IMR-90 (cell line): ENCODE results near the gene ZRANB3. TPM values are rescaled to one million over a fixed set of nuclear protein-coding genes. Genes with fewer than 3 reads are reported as not detected.

Source experiments
- ATAC-seq: fragments of 200-7000 bp; cut with Tn5 transposase; 2 replicates; pipeline ENCODE4 v1.9.1; 2020; ENCODE audit warnings: low read depth, mild to moderate bottlenecking, moderate library complexity
- BruUV-seq: library from RNA; stranded (reverse); fragments of 400-500 nt; replicated peaks from 2 replicates; lab custom pipeline; 2021; lab: Mats Ljungman, UMichigan
- CTCF ChIA-PET: fragments of 300-600 bp; formaldehyde crosslinking; extraction: SDS; loops from one replicate; lab custom pipeline; 2021; ENCODE audit warnings: antibody characterized with exemption; lab: Yijun Ruan, JAX
- POLR2A ChIA-PET: fragments of 300-600 bp; sonication (Branson Sonifier 250); formaldehyde crosslinking; loops from one replicate; lab custom pipeline; 2022; ENCODE audit warnings: antibody characterized with exemption; ENCODE audit not compliant: unreplicated experiment; lab: Charles Lee
- DNase-seq: peaks from one replicate; pipeline ENCODE4 v3.0.0; 2013
- H2AFZ ChIP-seq: replicated peaks from 2 replicates; pipeline ENCODE3; 2013; ENCODE audit warnings: low read length, mild to moderate bottlenecking; ENCODE audit not compliant: poor library complexity
- H2AK5ac ChIP-seq: 2 replicates; pipeline ENCODE4 v1.6.1; 2013; ENCODE audit warnings: low read depth, low read length, inconsistent platforms
- H2AK9ac ChIP-seq: replicated peaks from 2 replicates; pipeline ENCODE3; 2013; ENCODE audit warnings: mild to moderate bottlenecking, low read depth, low read length, moderate library complexity; ENCODE audit not compliant: poor library complexity
- H2BK120ac ChIP-seq: 2 replicates; pipeline ENCODE4 v1.6.1; 2013; ENCODE audit warnings: low read depth, low read length, inconsistent platforms
- H2BK15ac ChIP-seq: 3 replicates; pipeline ENCODE4 v1.6.1; 2013; ENCODE audit warnings: low read depth, low read length, inconsistent platforms
- H2BK20ac ChIP-seq: 2 replicates; pipeline ENCODE4 v1.6.1; 2013; ENCODE audit warnings: low read depth, mild to moderate bottlenecking, inconsistent platforms, low read length, moderate library complexity
- H2BK5ac ChIP-seq: 2 replicates; pipeline ENCODE4 v1.6.1; 2013; ENCODE audit warnings: mild to moderate bottlenecking, low read depth, low read length, inconsistent platforms; ENCODE audit not compliant: poor library complexity, severe bottlenecking
- H3K14ac ChIP-seq: replicated peaks from 2 replicates; pipeline ENCODE4 v1.6.1; 2013; ENCODE audit warnings: low read depth, low read length, inconsistent platforms
- H3K18ac ChIP-seq: 2 replicates; pipeline ENCODE4 v1.6.1; 2013; ENCODE audit warnings: low read depth, low read length, control low read depth
- H3K23ac ChIP-seq: 2 replicates; pipeline ENCODE4 v1.6.1; 2013; ENCODE audit warnings: low read depth, low read length, inconsistent platforms
- H3K27ac ChIP-seq: 2 replicates; pipeline ENCODE4 v1.5.1; 2013; ENCODE audit warnings: mild to moderate bottlenecking, control low read depth, low read length; ENCODE audit not compliant: insufficient read depth
- H3K27me3 ChIP-seq: 2 replicates; pipeline ENCODE4 v1.6.1; 2013; ENCODE audit warnings: low read length; ENCODE audit not compliant: control insufficient read depth, insufficient read depth
- H3K36me3 ChIP-seq: 2 replicates; pipeline ENCODE4 v1.6.1; 2013; ENCODE audit warnings: low read length, mixed read lengths; ENCODE audit not compliant: control insufficient read depth, insufficient read depth
- H3K4ac ChIP-seq: 2 replicates; pipeline ENCODE4 v1.6.1; 2013; ENCODE audit warnings: low read depth, low read length, inconsistent platforms
- H3K4me1 ChIP-seq: 2 replicates; pipeline ENCODE4 v1.6.1; 2013; ENCODE audit warnings: low read length, mixed read lengths; ENCODE audit not compliant: control insufficient read depth, insufficient read depth
- H3K4me2 ChIP-seq: 2 replicates; pipeline ENCODE4 v1.6.1; 2013; ENCODE audit warnings: low read depth, mild to moderate bottlenecking, control low read depth, low read length, moderate library complexity
- H3K4me3 ChIP-seq: 2 replicates; pipeline ENCODE4 v1.5.1; 2013; ENCODE audit warnings: low read depth, mild to moderate bottlenecking, control low read depth, low read length, moderate library complexity; ENCODE audit not compliant: insufficient read depth
- H3K56ac ChIP-seq: 2 replicates; pipeline ENCODE4 v1.6.1; 2013; ENCODE audit warnings: low read length, inconsistent platforms; ENCODE audit not compliant: insufficient read depth; ENCODE audit errors: extremely low read depth
- H3K79me1 ChIP-seq, 2 experiments: 2 replicates each; pipeline ENCODE4 v1.6.1; 2013; ENCODE audit warnings: low read length in 2 of 2, inconsistent platforms in 1 of 2, low read depth in 1 of 2
- H3K9ac ChIP-seq: 2 replicates; pipeline ENCODE4 v1.6.1; 2013; ENCODE audit warnings: low read depth, low read length, control low read depth
- H3K9me1 ChIP-seq: 2 replicates; pipeline ENCODE4 v1.6.1; 2013; ENCODE audit warnings: low read length, inconsistent platforms; ENCODE audit not compliant: insufficient read depth
- H3K9me3 ChIP-seq: 2 replicates; pipeline ENCODE4 v1.6.1; 2013; ENCODE audit warnings: low read length; ENCODE audit not compliant: control insufficient read depth, insufficient read depth
- H4K20me1 ChIP-seq: 2 replicates; pipeline ENCODE4 v1.6.1; 2013; ENCODE audit warnings: low read length, inconsistent platforms; ENCODE audit not compliant: insufficient read depth
- H4K5ac ChIP-seq: 2 replicates; pipeline ENCODE4 v1.6.1; 2013; ENCODE audit warnings: mild to moderate bottlenecking, low read depth, low read length, control low read depth
- H4K8ac ChIP-seq, 2 experiments: 2 replicates each; pipeline ENCODE4 v1.6.1; 2013; ENCODE audit warnings: low read depth in 2 of 2, low read length in 2 of 2, control low read depth in 1 of 2, inconsistent platforms in 1 of 2
- H4K91ac ChIP-seq: 2 replicates; pipeline ENCODE4 v1.6.1; 2013; ENCODE audit warnings: low read depth, low read length, inconsistent platforms; ENCODE audit not compliant: insufficient read depth
- CEBPB ChIP-seq: IDR thresholded peaks from 2 replicates; pipeline ENCODE4 v1.6.1; 2012; ENCODE audit warnings: low read depth, low read length, improper control_type of control experiment
- MAFK ChIP-seq: IDR thresholded peaks from 2 replicates; pipeline ENCODE4 v1.6.1; 2012; ENCODE audit warnings: low read depth, low read length, improper control_type of control experiment
- MAZ ChIP-seq: IDR thresholded peaks from 2 replicates; pipeline ENCODE4 v1.6.1; 2012; ENCODE audit warnings: low read depth, mild to moderate bottlenecking, low read length, improper control_type of control experiment, moderate library complexity, borderline replicate concordance
- NFE2L2 ChIP-seq: fragments of 150-350 bp; IDR thresholded peaks from 2 replicates; pipeline ENCODE4 v1.6.1; 2016; ENCODE audit warnings: low read depth, mild to moderate bottlenecking, low read length
- POLR2A ChIP-seq: IDR thresholded peaks from 2 replicates; pipeline ENCODE4 v1.6.1; 2012; ENCODE audit warnings: mild to moderate bottlenecking, low read depth, low read length
- RCOR1 ChIP-seq: IDR thresholded peaks from 2 replicates; pipeline ENCODE4 v1.6.1; 2012; ENCODE audit warnings: mild to moderate bottlenecking, low read length, improper control_type of control experiment; ENCODE audit not compliant: insufficient replicate concordance
- RFX5 ChIP-seq: IDR thresholded peaks from 2 replicates; pipeline ENCODE4 v1.8.0; 2012; ENCODE audit warnings: low read depth, mild to moderate bottlenecking, low read length, moderate library complexity
- WGBS, 2 experiments: methylation state at CpG; one replicate each; pipeline versions ENCODE4 v1.1.5 to v1.1.7; 2013; ENCODE audit warnings: missing lambda C conversion rate in 2 of 2; ENCODE audit not compliant: insufficient read length in 1 of 2; ENCODE audit errors: extremely low coverage in 2 of 2; 5-methylcytosine and 5-hydroxymethylcytosine counted together
- dilution Hi-C: fragments of 300-500 bp; cut with HindIII; formaldehyde crosslinking; loops from one replicate; pipeline ENCODE4 v1.14.3; 2018; ENCODE audit warnings: low sequenced_read_pairs; ENCODE audit not compliant: unreplicated experiment
- in situ Hi-C: fragments of 300-500 bp; cut with MboI; formaldehyde crosslinking; loops from 3 replicates; pipeline ENCODE4 v1.14.3; 2019; ENCODE audit warnings: low sequenced_read_pairs, inconsistent platforms, mixed read lengths
- intact Hi-C: fragments of 100-400 bp; cut with micrococcal nuclease; formaldehyde crosslinking; loops from 2 replicates; pipeline ENCODE4 v1.10.0; 2022
- polyA plus RNA-seq, 3 experiments: library from polyadenylated mRNA; depleted of rRNA; stranded (reverse); fragments of >200 nt; gene quantifications; 2 replicates each; pipeline ENCODE4 v1.2.3, GENCODE V29; 2012; ENCODE audit warnings: low replicate concordance in 1 of 3
- total RNA-seq: library from RNA; depleted of rRNA; stranded (reverse); fragments of >200 nt; gene quantifications from 2 replicates; pipeline ENCODE4 v1.2.3, GENCODE V29; 2012
- TF ChIP-seq, protein P1 (sequence below): conservative IDR thresholded peaks from 2 replicates; pipeline ENCODE4 v1.5.1; 2012; ENCODE audit warnings: mild to moderate bottlenecking, low read depth, low read length, improper control_type of control experiment
- TF ChIP-seq, protein P2 (sequence below): fragments of 150-350 bp; IDR thresholded peaks from 2 replicates; pipeline ENCODE4 v1.6.1; 2017; ENCODE audit warnings: mild to moderate bottlenecking, antibody characterized with exemption, low read length, low read depth

Gene ZRANB3
- total and polyA plus RNA-seq, 2 of the 4 experiments (the other 2 are of a cell fraction) = 3.4 to 9.3 TPM

- H3K4me2 ChIP-seq = no peak overlapping the region
- H3K14ac ChIP-seq = no peak overlapping the region
- in situ Hi-C loops = no loop called here
These were observed 284.2 kb downstream of the ZRANB3 start for GRCh38 chr2:135246711-135247270.

More at GRCh38 chr2:135246711-135247270, 284.2 kb downstream of the ZRANB3 start:
- no peak overlapping the region for H4K8ac ChIP-seq
- H4K91ac ChIP-seq = no peak overlapping the region
- no TSS peak for BruUV-seq
- no peaks in the 10 kb centered on the region for H3K79me1 ChIP-seq
- no peaks in the 10 kb centered on the region for H3K9me1 ChIP-seq
- no peak overlapping the region for H3K56ac ChIP-seq
- no peaks in the 10 kb centered on the region for H4K20me1 ChIP-seq
- no peaks in the 10 kb centered on the region for H3K9me3 ChIP-seq
- H2BK5ac ChIP-seq = no peak overlapping the region
- H3K27me3 ChIP-seq = no peaks in the 10 kb centered on the region
- H2AFZ ChIP-seq = no peak overlapping the region
- TF ChIP-seq, protein P1, sequence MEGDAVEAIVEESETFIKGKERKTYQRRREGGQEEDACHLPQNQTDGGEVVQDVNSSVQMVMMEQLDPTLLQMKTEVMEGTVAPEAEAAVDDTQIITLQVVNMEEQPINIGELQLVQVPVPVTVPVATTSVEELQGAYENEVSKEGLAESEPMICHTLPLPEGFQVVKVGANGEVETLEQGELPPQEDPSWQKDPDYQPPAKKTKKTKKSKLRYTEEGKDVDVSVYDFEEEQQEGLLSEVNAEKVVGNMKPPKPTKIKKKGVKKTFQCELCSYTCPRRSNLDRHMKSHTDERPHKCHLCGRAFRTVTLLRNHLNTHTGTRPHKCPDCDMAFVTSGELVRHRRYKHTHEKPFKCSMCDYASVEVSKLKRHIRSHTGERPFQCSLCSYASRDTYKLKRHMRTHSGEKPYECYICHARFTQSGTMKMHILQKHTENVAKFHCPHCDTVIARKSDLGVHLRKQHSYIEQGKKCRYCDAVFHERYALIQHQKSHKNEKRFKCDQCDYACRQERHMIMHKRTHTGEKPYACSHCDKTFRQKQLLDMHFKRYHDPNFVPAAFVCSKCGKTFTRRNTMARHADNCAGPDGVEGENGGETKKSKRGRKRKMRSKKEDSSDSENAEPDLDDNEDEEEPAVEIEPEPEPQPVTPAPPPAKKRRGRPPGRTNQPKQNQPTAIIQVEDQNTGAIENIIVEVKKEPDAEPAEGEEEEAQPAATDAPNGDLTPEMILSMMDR = no peak
- TF ChIP-seq, protein P2, sequence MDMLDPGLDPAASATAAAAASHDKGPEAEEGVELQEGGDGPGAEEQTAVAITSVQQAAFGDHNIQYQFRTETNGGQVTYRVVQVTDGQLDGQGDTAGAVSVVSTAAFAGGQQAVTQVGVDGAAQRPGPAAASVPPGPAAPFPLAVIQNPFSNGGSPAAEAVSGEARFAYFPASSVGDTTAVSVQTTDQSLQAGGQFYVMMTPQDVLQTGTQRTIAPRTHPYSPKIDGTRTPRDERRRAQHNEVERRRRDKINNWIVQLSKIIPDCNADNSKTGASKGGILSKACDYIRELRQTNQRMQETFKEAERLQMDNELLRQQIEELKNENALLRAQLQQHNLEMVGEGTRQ = no peak
- TF ChIP-seq MAFK (no peak), POLR2A (no peak), RCOR1 (no peak), MAZ (no peak), RFX5 (no peak), NFE2L2 (no peak), CEBPB (no peak)
- dilution Hi-C loops = no loop called here
- H2BK120ac ChIP-seq = no peak overlapping the region
- H2BK20ac ChIP-seq = no peak overlapping the region
- H3K4ac ChIP-seq = no peak overlapping the region
- H3K36me3 ChIP-seq = no peaks in the 10 kb centered on the region
- intact Hi-C loops = no loop called here
- ATAC-seq (no peak), DNase-seq (no peak)
- ChIA-PET CTCF (interaction anchor here (1.1 kb wide), 1 partner anchor 20 kb away, joined by 3 read pairs; no protein-coding TSS in a partner anchor), POLR2A (no interaction called here)
- no peak overlapping the region for H3K23ac ChIP-seq
- no peak overlapping the region for H2AK5ac ChIP-seq
- no peak overlapping the region for H3K4me3 ChIP-seq
- no peak overlapping the region for H3K27ac ChIP-seq
- H3K18ac ChIP-seq = no peak overlapping the region
- H3K9ac ChIP-seq = no peak overlapping the region
- H2AK9ac ChIP-seq = no peak overlapping the region
- H4K5ac ChIP-seq = no peak overlapping the region
- WGBS, 2 experiments = no CpG with 5 or more reads among the region's 2 CpGs
- H2BK15ac ChIP-seq = no peak overlapping the region
- H3K4me1 ChIP-seq = no peaks in the 10 kb centered on the region
